ENCODE results near the gene HAAO. TPM values are rescaled to one million over a fixed set of nuclear protein-coding genes. Genes with fewer than 3 reads are reported as not detected.

Gene HAAO
- total RNA-seq, 1 experiment from 2014 or later, result not detected

DNA sequence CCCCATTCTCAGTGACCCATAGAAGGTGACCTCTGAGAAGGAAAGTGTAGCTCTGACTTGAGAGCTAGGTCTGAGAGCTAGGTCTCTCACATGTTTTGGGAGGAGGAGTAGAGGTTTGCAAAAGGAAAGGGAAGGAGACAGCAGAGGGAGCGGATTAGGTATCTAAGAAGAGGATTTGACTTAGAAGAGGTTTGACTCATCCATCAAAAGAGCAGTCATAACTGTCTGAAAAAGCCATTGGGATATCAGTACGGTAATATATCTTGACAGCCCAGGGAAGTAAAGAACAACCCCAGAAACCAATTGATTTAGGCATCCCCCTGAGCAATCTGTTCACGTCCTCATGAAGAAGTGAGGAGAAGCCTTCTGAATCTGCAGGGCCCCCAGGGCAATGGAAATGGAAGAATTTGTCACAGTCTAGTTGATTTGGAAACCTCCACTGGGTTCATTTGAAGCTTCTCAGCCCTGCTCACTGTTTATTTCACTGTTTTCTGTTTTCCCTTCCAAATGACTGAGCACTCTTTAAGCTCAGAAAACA is 47.8 kb downstream of the HAAO start:
- Histone ChIP-seq H4K20me1 (ENCODE audit: low read length) (no peaks in the 10 kb centered on the region), H3K27ac (ENCODE audit: low read length) (no peak overlapping the region), H3K79me2 (ENCODE audit: low read length) (no peaks in the 10 kb centered on the region), H3K9me3 (ENCODE audit: low read length) (no peaks in the 10 kb centered on the region), H3F3A (ENCODE audit: low read length, unreplicated experiment) (no peaks in the 10 kb centered on the region), H3K9me2 (replicated peaks; ENCODE audit: low read length) (no peaks in the 10 kb centered on the region), H3K4me3 (ENCODE audit: low read length) (no peak overlapping the region), H3K36me3 (ENCODE audit: low read depth, low read length) (no peaks in the 10 kb centered on the region), H3K4me2 (ENCODE audit: low read length) (no peak overlapping the region), H3K4me1 (ENCODE audit: insufficient read depth, low read length) (no peaks in the 10 kb centered on the region), H3K27me3 (ENCODE audit: low read length) (no peaks in the 10 kb centered on the region), H3K9ac (ENCODE audit: low read length) (no peak overlapping the region), H2AFZ (ENCODE audit: low read length) (no peak overlapping the region)
- CTCF ChIA-PET, result no interaction called here
- POLR2A ChIA-PET (ENCODE audit: unreplicated experiment), result interaction anchor here (0.7 kb wide), 1 partner anchor 378 kb away, joined by 4 read pairs; no protein-coding TSS in a partner anchor
- ATAC-seq (no peak), DNase-seq (no peak)
- intact Hi-C loops (cut with micrococcal nuclease), result no loop called here
- TF ChIP-seq, protein P1, sequence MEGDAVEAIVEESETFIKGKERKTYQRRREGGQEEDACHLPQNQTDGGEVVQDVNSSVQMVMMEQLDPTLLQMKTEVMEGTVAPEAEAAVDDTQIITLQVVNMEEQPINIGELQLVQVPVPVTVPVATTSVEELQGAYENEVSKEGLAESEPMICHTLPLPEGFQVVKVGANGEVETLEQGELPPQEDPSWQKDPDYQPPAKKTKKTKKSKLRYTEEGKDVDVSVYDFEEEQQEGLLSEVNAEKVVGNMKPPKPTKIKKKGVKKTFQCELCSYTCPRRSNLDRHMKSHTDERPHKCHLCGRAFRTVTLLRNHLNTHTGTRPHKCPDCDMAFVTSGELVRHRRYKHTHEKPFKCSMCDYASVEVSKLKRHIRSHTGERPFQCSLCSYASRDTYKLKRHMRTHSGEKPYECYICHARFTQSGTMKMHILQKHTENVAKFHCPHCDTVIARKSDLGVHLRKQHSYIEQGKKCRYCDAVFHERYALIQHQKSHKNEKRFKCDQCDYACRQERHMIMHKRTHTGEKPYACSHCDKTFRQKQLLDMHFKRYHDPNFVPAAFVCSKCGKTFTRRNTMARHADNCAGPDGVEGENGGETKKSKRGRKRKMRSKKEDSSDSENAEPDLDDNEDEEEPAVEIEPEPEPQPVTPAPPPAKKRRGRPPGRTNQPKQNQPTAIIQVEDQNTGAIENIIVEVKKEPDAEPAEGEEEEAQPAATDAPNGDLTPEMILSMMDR (conservative IDR thresholded peaks at IDR 0.05; ENCODE audit: low read depth, low read length), result no peak
- TF ChIP-seq EZH2 (IDR thresholded peaks at IDR 0.05; ENCODE audit: low read length, unreplicated experiment), result no peak
- no peak for TF ChIP-seq EZH2phosphoT487 (IDR thresholded peaks at IDR 0.05; ENCODE audit: borderline replicate concordance, low read length)
- no TSS peak for BruUV-seq (replicated peaks)

- CTCF ChIA-PET, result no interaction called here
- Histone ChIP-seq H3K27me3 (ENCODE audit: low read length) (no peaks in the 10 kb centered on the region), H3F3A (ENCODE audit: low read length, unreplicated experiment) (no peaks in the 10 kb centered on the region), H3K36me3 (ENCODE audit: low read depth, low read length) (no peaks in the 10 kb centered on the region), H3K27ac (ENCODE audit: low read length) (no peak overlapping the region), H3K9me3 (ENCODE audit: low read length) (no peaks in the 10 kb centered on the region), H3K9ac (ENCODE audit: low read length) (no peak overlapping the region), H3K4me2 (ENCODE audit: low read length) (no peak overlapping the region), H3K4me3 (ENCODE audit: low read length) (no peak overlapping the region), H2AFZ (ENCODE audit: low read length) (no peak overlapping the region), H4K20me1 (ENCODE audit: low read length) (no peaks in the 10 kb centered on the region), H3K4me1 (ENCODE audit: insufficient read depth, low read length) (no peaks in the 10 kb centered on the region), H3K79me2 (ENCODE audit: low read length) (no peaks in the 10 kb centered on the region), H3K9me2 (replicated peaks; ENCODE audit: low read length) (no peaks in the 10 kb centered on the region)
- DNase-seq, result no peak
- TF ChIP-seq, protein P1 (conservative IDR thresholded peaks at IDR 0.05; ENCODE audit: low read depth, low read length), result no peak
- TF ChIP-seq EZH2phosphoT487 (IDR thresholded peaks at IDR 0.05; ENCODE audit: borderline replicate concordance, low read length) (no peak), EZH2 (IDR thresholded peaks at IDR 0.05; ENCODE audit: low read length, unreplicated experiment) (no peak)
- intact Hi-C loops (cut with micrococcal nuclease), result no loop called here
- POLR2A ChIA-PET (ENCODE audit: unreplicated experiment), result no interaction called here
- no TSS peak for BruUV-seq (replicated peaks)
- no peak for ATAC-seq
Measured at GRCh38 chr2:42743659-42743990, 48.8 kb downstream of the HAAO start.

DNA sequence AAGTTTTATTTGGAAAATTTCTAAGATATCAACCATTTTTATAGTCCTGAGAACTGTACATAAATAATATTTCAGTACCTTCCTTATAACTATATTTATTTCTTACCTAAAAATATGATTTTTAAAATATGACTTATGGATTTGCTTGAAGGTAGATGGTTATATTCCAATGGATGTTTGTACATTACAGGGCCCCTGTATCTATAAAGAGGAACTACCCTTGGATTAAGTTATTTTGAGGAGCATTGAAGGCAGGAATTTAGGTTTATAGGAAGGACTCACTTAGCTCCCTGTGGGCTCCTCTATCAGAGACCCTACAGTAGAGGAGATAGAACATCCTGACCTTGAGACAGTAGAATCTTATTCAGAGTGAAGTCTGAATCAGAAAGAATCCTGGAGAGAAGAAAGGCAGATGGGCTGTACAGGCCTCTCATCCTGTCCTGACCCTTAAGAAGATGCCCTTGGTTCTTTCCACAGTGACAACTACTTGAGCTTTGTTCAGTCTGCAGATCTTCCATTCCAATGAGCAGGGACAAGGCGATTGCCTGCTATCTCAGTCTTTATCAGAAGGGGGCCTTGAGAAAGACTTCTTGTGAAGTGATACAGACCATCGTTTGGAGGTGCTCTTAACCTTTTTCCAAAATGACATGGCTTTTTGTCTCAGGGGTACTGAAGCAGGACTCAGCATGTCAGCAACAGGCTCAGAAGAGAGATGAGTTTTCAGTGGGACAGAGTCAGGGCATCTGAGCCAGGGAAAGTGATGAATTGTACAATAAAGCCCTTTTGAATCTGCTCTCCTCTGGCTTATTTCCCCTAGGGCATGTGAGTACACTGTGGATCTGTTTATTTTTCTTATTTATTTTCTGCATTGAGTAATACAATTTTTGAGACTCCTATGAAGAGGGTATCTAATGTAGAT is 49.4 kb downstream of the HAAO start:
- Histone ChIP-seq H3K36me3 (ENCODE audit: low read depth, low read length) (no peaks in the 10 kb centered on the region), H3F3A (ENCODE audit: low read length, unreplicated experiment) (no peaks in the 10 kb centered on the region), H4K20me1 (ENCODE audit: low read length) (no peaks in the 10 kb centered on the region), H3K27me3 (ENCODE audit: low read length) (no peaks in the 10 kb centered on the region), H3K9ac (ENCODE audit: low read length) (no peak overlapping the region), H3K9me2 (replicated peaks; ENCODE audit: low read length) (no peaks in the 10 kb centered on the region), H3K4me2 (ENCODE audit: low read length) (no peak overlapping the region), H3K4me3 (ENCODE audit: low read length) (no peak overlapping the region), H3K79me2 (ENCODE audit: low read length) (no peaks in the 10 kb centered on the region), H3K9me3 (ENCODE audit: low read length) (no peaks in the 10 kb centered on the region), H3K27ac (ENCODE audit: low read length) (no peak overlapping the region), H2AFZ (ENCODE audit: low read length) (no peak overlapping the region), H3K4me1 (ENCODE audit: insufficient read depth, low read length) (no peaks in the 10 kb centered on the region)
- ChIA-PET POLR2A (ENCODE audit: unreplicated experiment) (no interaction called here), CTCF (no interaction called here)
- peak; percentile 15 for DNase-seq
- TF ChIP-seq EZH2phosphoT487 (IDR thresholded peaks at IDR 0.05; ENCODE audit: borderline replicate concordance, low read length), result no peak
- TF ChIP-seq, protein P1 (conservative IDR thresholded peaks at IDR 0.05; ENCODE audit: low read depth, low read length), result no peak
- no peak for TF ChIP-seq EZH2 (IDR thresholded peaks at IDR 0.05; ENCODE audit: low read length, unreplicated experiment)
- ATAC-seq, result peak; percentile 40; the same call in 1 of the 2 replicates
- intact Hi-C loops (cut with micrococcal nuclease), result no loop called here
- BruUV-seq (replicated peaks), result no TSS peak
